ENCODE measurements around the gene CNTRL.
"Not testable (repeated sequence)": the region's sequence is repeated elsewhere in the genome, so short reads cannot be mapped to it uniquely, and the experiment has no call there.

Gene CNTRL

DNA sequence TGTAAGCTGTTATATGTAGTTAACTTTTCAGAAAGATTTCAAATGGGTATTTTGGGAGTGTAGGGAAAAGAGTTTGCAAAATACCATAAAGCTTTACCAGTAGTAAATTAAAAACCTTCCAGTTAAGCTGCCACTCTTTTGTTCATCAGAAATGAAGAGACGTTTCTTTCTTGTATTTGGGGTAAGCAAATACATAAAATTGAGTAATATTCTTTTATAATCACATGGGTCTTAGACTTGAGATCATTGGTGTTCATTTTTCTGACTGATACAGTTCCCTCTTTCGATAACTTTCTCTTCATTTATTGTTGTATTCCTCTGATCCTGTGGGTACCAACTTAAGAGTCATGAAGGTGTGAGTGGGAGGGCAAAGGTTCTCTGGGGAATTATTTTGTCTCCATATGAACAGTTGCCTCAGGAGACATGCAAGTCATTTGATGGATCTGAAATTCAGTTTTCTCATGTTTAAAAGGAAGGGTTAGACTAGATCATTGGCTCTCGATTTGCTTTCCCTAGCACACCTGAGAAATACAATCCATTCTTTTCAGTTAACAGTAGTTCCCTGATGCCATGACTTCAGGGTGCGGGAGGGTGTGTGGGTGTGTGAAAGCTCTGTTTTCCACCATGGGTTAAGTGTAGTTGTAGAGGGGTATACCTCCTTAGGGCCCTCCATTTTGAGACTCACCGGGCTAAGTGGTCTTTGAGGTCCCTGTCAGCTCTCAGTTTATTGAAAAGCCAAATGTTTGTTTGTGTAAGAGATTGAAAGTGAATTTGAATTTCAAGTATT is 47.7 kb downstream of the CNTRL start:
- FAIRE-seq, result peak; percentile 66

DNA sequence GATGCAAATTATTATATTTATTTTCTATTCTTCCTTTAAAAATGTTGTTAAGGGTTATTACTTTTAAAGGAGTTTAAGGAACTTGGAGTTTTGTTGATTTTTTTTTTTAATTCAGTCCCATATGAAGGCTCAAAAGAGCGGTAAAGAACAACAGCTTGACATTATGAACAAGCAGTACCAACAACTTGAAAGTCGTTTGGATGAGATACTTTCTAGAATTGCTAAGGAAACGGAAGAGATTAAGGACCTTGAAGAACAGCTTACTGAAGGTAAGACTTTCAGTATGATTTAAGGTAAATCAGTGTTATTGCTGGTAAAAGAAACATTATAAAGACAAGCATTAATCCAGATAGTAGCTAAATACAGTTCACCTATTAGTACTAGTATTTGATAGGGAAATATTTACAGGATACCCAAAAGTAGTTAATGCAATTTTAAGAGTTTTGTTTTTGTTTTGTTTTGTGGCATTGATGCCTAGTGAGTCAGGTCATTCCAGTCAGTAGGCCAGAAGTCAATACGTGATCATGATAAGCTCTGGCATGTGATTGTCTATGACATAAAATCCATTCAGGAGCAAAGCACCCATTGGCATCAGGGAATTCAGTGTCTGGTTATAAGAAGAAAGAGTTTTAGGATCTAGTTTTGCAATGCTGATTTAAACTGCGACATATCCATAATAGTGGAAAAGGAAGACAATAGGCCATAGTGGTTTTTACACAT is 49.2 kb downstream of the CNTRL start:
- FAIRE-seq, result no peak

More for the DNA sequence above, 47.7 kb downstream of the CNTRL start:
- peak; percentile 54; the same call in 1 of the 2 replicates for TF ChIP-seq POLR2A (IDR thresholded peaks at IDR 0.05; ENCODE audit: low read depth, low read length)
- TF ChIP-seq TAF1 (IDR thresholded peaks at IDR 0.05; ENCODE audit: low read depth, low read length), result no peak
- no peak for DNase-seq (ENCODE audit: insufficient read length, low spot score)

DNA sequence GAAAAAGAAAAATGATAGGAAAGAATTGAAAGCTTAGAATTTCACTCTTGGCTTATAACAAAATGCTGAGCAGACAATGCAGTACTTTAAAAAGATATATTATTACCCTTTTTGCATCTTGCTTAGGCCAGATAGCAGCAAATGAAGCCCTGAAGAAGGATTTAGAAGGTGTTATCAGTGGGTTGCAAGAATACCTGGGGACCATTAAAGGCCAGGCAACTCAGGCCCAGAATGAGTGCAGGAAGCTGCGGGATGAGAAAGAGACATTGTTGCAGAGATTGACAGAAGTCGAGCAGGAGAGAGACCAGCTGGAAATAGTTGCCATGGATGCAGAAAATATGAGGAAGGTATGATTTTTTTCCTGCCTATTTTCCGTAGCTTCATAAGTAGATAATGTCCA is 50.8 kb downstream of the CNTRL start:
- no peak for DNase-seq (ENCODE audit: insufficient read length, low spot score)
- no peak for FAIRE-seq
- no peak for TF ChIP-seq PAX5 (IDR thresholded peaks at IDR 0.05; ENCODE audit: insufficient read depth, low read length, severe bottlenecking)
- TF ChIP-seq POU2F2 (IDR thresholded peaks at IDR 0.05; ENCODE audit: low read depth, low read length), result no peak
- TF ChIP-seq SPI1 (IDR thresholded peaks at IDR 0.05; ENCODE audit: low read depth, low read length), result no peak
- TF ChIP-seq POLR2A (IDR thresholded peaks at IDR 0.05; ENCODE audit: low read depth, low read length), result no peak
- no peak for TF ChIP-seq TAF1 (IDR thresholded peaks at IDR 0.05; ENCODE audit: low read depth, low read length)
- no peak for TF ChIP-seq POLR2AphosphoS5 (IDR thresholded peaks at IDR 0.05; ENCODE audit: low read depth, low read length)

More for the DNA sequence above, 49.2 kb downstream of the CNTRL start:
- no peak for TF ChIP-seq PAX5 (IDR thresholded peaks at IDR 0.05; ENCODE audit: insufficient read depth, low read length, severe bottlenecking)
- TF ChIP-seq POLR2AphosphoS5 (IDR thresholded peaks at IDR 0.05; ENCODE audit: low read depth, low read length), result no peak
- no peak for TF ChIP-seq TAF1 (IDR thresholded peaks at IDR 0.05; ENCODE audit: low read depth, low read length)
- no peak for TF ChIP-seq SPI1 (IDR thresholded peaks at IDR 0.05; ENCODE audit: low read depth, low read length)
- TF ChIP-seq POLR2A (IDR thresholded peaks at IDR 0.05; ENCODE audit: low read depth, low read length), result no peak
- TF ChIP-seq POU2F2 (IDR thresholded peaks at IDR 0.05; ENCODE audit: low read depth, low read length), result no peak
- DNase-seq (ENCODE audit: insufficient read length, low spot score), result no peak

DNA sequence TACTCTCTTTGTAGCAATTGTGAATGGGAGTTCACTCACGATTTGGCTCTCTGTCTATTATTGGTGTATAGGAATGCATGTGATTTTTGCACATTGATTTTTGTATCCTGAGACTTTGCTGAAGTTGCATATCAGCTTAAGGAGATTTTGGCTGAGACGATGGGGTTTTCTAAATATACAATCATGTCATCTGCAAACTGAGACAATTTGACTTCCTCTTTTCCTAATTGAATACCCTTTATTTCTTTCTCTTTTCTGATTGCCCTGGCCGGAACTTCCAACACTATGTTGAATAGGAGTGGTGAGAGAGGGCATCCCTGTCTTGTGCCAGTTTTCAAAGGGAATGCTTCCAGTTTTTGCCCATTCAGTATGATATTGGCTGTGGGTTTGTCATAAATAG is 54.6 kb downstream of the CNTRL start:
- not testable (repeated sequence) for FAIRE-seq; DNase-seq (ENCODE audit: insufficient read length, low spot score)
- peak; percentile 56 for TF ChIP-seq SPI1 (IDR thresholded peaks at IDR 0.05; ENCODE audit: low read depth, low read length)

DNA sequence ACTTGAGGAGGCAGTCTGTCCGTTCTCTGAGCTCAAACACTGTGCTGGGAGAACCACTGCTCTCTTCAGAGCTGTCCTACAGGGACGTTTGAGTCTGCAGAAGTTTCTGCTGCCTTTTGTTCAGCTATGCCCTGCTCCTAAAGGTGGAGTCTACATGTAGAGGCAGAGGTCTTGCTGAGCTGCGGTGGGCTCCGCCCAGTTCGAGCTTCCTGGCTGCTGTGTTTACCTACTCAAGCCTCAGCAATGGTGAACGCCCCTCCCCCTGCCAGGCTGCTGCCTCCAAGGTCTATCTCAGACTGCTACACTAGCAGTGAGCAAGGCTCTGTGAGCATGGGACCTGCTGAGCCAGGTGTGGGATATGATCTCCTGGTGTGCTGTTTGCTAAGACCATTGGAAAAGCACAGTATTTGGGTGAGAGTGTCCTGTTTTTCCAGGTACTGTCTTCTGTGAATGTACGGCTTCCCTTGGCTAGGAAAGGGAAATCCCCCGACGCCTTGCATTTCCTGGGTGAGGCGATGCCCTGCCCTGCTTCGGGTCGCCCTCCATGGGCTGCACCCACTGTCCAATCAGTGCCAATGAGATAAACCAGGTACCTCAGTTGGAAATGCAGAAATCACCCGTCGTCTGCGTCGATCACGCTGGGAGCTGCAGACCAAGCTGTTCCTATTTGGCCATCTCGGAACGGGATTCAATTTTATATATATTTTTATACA is 58.5 kb downstream of the CNTRL start:
- DNase-seq (ENCODE audit: insufficient read length, low spot score) (no peak), FAIRE-seq (no peak)
- TF ChIP-seq POLR2AphosphoS5 (IDR thresholded peaks at IDR 0.05; ENCODE audit: low read depth, low read length), result no peak
- TF ChIP-seq SPI1 (IDR thresholded peaks at IDR 0.05; ENCODE audit: low read depth, low read length), result no peak
- TF ChIP-seq POLR2A (IDR thresholded peaks at IDR 0.05; ENCODE audit: low read depth, low read length), result no peak
- no peak for TF ChIP-seq TAF1 (IDR thresholded peaks at IDR 0.05; ENCODE audit: low read depth, low read length)
- no peak for TF ChIP-seq POU2F2 (IDR thresholded peaks at IDR 0.05; ENCODE audit: low read depth, low read length)
- TF ChIP-seq PAX5 (IDR thresholded peaks at IDR 0.05; ENCODE audit: insufficient read depth, low read length, severe bottlenecking), result no peak

DNA sequence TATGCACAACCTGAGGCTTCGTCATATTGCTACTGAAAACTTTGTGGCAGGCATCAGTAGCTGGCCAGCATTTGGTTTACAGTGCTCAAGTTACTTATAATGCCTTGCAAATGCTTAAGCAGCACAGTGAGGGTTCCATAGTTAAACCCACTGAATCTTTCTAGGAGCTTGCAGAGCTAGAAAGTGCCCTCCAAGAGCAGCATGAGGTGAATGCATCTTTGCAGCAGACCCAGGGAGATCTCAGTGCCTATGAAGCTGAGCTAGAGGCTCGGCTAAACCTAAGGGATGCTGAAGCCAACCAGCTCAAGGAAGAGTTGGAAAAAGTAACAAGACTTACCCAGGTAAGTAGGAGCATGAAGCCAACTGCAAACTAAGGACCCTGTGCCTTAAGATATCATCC is 60.9 kb downstream of the CNTRL start:
- DNase-seq (ENCODE audit: insufficient read length, low spot score), result no peak
- TF ChIP-seq POLR2A (IDR thresholded peaks at IDR 0.05; ENCODE audit: low read depth, low read length), result no peak
- no peak for TF ChIP-seq POU2F2 (IDR thresholded peaks at IDR 0.05; ENCODE audit: low read depth, low read length)
- TF ChIP-seq SPI1 (IDR thresholded peaks at IDR 0.05; ENCODE audit: low read depth, low read length), result no peak
- TF ChIP-seq POLR2AphosphoS5 (IDR thresholded peaks at IDR 0.05; ENCODE audit: low read depth, low read length), result no peak
- TF ChIP-seq TAF1 (IDR thresholded peaks at IDR 0.05; ENCODE audit: low read depth, low read length), result no peak
- TF ChIP-seq PAX5 (IDR thresholded peaks at IDR 0.05; ENCODE audit: insufficient read depth, low read length, severe bottlenecking), result no peak
- no peak for FAIRE-seq

DNA sequence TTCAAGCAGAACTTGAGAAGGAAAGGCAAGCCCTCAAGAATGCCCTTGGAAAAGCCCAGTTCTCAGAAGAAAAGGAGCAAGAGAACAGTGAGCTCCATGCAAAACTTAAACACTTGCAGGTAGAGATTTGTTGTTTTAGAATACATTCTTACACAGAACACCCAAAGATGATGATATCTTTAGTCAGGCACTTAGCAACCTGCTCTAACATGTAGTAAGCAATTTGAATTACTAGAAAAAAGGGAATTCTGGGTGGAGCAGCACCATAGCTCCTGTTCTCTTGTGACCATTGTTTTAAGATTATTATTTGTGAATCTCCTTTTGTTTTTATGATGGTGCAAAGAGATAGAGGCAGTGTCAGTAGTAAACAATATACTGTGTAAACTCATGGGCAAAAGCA is 63.8 kb downstream of the CNTRL start:
- no peak for TF ChIP-seq TAF1 (IDR thresholded peaks at IDR 0.05; ENCODE audit: low read depth, low read length)
- FAIRE-seq (no peak), DNase-seq (ENCODE audit: insufficient read length, low spot score) (no peak)

DNA sequence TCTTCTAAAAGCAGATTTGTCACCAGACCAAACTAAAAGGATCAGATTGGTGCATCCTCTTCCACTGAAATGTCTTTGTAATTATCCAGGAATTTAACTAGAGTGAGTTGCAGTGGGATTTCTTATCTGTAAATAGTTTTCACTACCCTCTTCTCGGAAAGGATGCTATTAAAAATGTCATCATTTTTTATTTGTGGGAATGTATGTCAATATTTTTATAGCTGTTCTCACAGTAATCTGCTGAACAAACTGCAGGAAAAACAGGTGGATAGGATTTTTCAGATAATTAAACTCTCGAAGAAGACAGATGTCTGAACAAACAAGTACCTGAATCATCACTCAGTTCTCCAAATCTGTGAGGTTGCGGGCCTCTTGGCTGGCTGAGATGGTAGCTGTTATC is 64.2 kb downstream of the CNTRL start:
- FAIRE-seq (no peak), DNase-seq (ENCODE audit: insufficient read length, low spot score) (no peak)
- TF ChIP-seq POLR2A (IDR thresholded peaks at IDR 0.05; ENCODE audit: low read depth, low read length) (no peak), PAX5 (IDR thresholded peaks at IDR 0.05; ENCODE audit: insufficient read depth, low read length, severe bottlenecking) (no peak), TAF1 (IDR thresholded peaks at IDR 0.05; ENCODE audit: low read depth, low read length) (no peak)

DNA sequence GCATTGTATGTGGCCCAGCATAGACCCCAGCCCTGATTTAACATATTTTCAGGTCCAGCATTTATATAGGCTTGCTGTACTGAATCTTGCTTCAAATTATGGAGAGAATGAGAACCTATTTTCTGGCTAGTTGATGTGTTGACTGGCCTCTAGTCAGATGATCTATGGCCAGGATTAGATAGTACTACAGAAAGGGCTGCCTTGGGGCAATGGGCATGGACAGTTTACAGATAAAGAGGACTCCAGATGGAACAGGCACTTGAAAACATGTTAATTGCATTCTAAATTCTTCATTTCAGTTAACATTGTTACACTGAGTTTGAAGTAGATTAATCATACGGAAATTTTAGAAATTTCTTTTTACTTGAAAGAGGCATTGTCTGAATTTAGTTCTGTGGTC is 65.4 kb downstream of the CNTRL start:
- FAIRE-seq (no peak), DNase-seq (ENCODE audit: insufficient read length, low spot score) (no peak)
- TF ChIP-seq POLR2A (IDR thresholded peaks at IDR 0.05; ENCODE audit: low read depth, low read length), result no peak
- TF ChIP-seq POU2F2 (IDR thresholded peaks at IDR 0.05; ENCODE audit: low read depth, low read length), result no peak
- TF ChIP-seq TAF1 (IDR thresholded peaks at IDR 0.05; ENCODE audit: low read depth, low read length), result no peak
- TF ChIP-seq SPI1 (IDR thresholded peaks at IDR 0.05; ENCODE audit: low read depth, low read length), result no peak
- TF ChIP-seq POLR2AphosphoS5 (IDR thresholded peaks at IDR 0.05; ENCODE audit: low read depth, low read length), result no peak
- no peak for TF ChIP-seq PAX5 (IDR thresholded peaks at IDR 0.05; ENCODE audit: insufficient read depth, low read length, severe bottlenecking)

DNA sequence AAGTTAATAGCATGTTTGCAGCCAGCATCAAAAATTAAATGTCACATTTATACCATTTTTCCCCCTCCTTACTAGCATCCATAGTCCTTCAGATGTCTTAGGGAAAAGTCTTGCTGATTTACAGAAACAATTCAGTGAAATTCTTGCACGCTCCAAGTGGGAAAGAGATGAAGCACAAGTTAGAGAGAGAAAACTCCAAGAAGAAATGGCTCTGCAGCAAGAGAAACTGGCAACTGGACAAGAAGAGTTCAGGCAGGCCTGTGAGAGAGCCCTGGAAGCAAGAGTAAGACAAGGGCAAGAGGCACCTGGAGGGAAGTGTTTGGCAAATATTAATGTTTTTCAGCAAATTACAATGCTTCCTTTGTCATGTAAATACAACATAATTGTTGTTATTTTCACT is 66.6 kb downstream of the CNTRL start:
- TF ChIP-seq TAF1 (IDR thresholded peaks at IDR 0.05; ENCODE audit: low read depth, low read length) (no peak), PAX5 (IDR thresholded peaks at IDR 0.05; ENCODE audit: insufficient read depth, low read length, severe bottlenecking) (no peak), SPI1 (IDR thresholded peaks at IDR 0.05; ENCODE audit: low read depth, low read length) (no peak), POU2F2 (IDR thresholded peaks at IDR 0.05; ENCODE audit: low read depth, low read length) (no peak), POLR2A (IDR thresholded peaks at IDR 0.05; ENCODE audit: low read depth, low read length) (no peak), POLR2AphosphoS5 (IDR thresholded peaks at IDR 0.05; ENCODE audit: low read depth, low read length) (no peak)
- FAIRE-seq (no peak), DNase-seq (ENCODE audit: insufficient read length, low spot score) (no peak)
